B cell (primary cell): ENCODE results near the gene CRY2. TPM values are rescaled to one million over a fixed set of nuclear protein-coding genes. Genes with fewer than 3 reads are reported as not detected.

ENCODE experiments used
- ATAC-seq: fragments of 200-7000 bp; cut with Tn5 transposase; one replicate; pipeline ENCODE4 v1.10.0; 2021; ENCODE audit warnings: low read depth, mild to moderate bottlenecking, moderate number of reproducible peaks, moderate library complexity
- CTCF ChIA-PET: fragments of 350-600 bp; sonication (Branson Sonifier 250); formaldehyde crosslinking; loops from one replicate; lab custom pipeline; 2021; ENCODE audit warnings: antibody characterized with exemption, inconsistent platforms; lab: Charles Lee
- POLR2A ChIA-PET: fragments of 350-600 bp; sonication (Branson Sonifier 250); formaldehyde crosslinking; loops from one replicate; lab custom pipeline; 2021; ENCODE audit warnings: antibody characterized with exemption; lab: Charles Lee
- DNase-seq: peaks from one replicate; pipeline ENCODE4 v3.0.0; 2013
- H2AFZ ChIP-seq: 2 replicates; pipeline ENCODE4 v1.6.1; 2012; ENCODE audit warnings: mild to moderate bottlenecking, low read depth, low read length; ENCODE audit not compliant: insufficient read depth, poor library complexity, severe bottlenecking
- H3K27ac ChIP-seq, 2 donors: 1 replicate in 1 of 2; 2 replicates in 1 of 2; pipeline ENCODE4 v1.5.1; 2012 to 2013; ENCODE audit warnings: low read length in 2 of 2, mild to moderate bottlenecking in 2 of 2, moderate library complexity in 1 of 2
- H3K27me3 ChIP-seq, 4 experiments: fragments of 200-600 bp in 1 of 4; sonication (generic) in 1 of 4; replicated peaks in 1 of 4; 1 replicate in 2 of 4; 2 replicates in 2 of 4; pipeline versions ENCODE4 v1.6.1 to v1.7.0; 2013 to 2016; ENCODE audit warnings: low read length in 3 of 4, mild to moderate bottlenecking in 2 of 4, mixed read lengths in 1 of 4, moderate library complexity in 1 of 4; ENCODE audit not compliant: insufficient read depth in 4 of 4, control insufficient read depth in 3 of 4; ENCODE audit errors: control extremely low read depth in 1 of 4
- H3K36me3 ChIP-seq, 2 experiments: replicated peaks in 1 of 2; 1 replicate in 1 of 2; 2 replicates in 1 of 2; pipeline versions ENCODE4 v1.6.1 to v1.7.1; 2013; ENCODE audit warnings: low read length in 1 of 2; ENCODE audit not compliant: insufficient read depth in 2 of 2, control insufficient read depth in 1 of 2; ENCODE audit errors: control extremely low read depth in 1 of 2, extremely low read depth in 1 of 2
- H3K4me1 ChIP-seq, 2 donors: fragments of 200-600 bp in 1 of 2; sonication (generic) in 1 of 2; 1 replicate in 1 of 2; 2 replicates in 1 of 2; pipeline versions ENCODE4 v1.5.1 to v1.6.1; 2013 to 2017; ENCODE audit warnings: low read length in 2 of 2; ENCODE audit not compliant: control insufficient read depth in 2 of 2, insufficient read depth in 2 of 2
- H3K4me2 ChIP-seq: replicated peaks from 2 replicates; pipeline ENCODE3; 2012; ENCODE audit warnings: mild to moderate bottlenecking, low read depth, low read length; ENCODE audit not compliant: poor library complexity, severe bottlenecking
- H3K4me3 ChIP-seq, 5 experiments: fragments of 200-600 bp in 1 of 5; sonication (generic) in 1 of 5; 1 replicate in 3 of 5; 2 replicates in 2 of 5; pipeline versions ENCODE4 v1.5.1 to v1.7.0; 2011 to 2016; ENCODE audit warnings: low read length in 4 of 5, mild to moderate bottlenecking in 4 of 5, low read depth in 2 of 5, control low read depth in 1 of 5, moderate library complexity in 1 of 5; ENCODE audit not compliant: insufficient read depth in 1 of 5; ENCODE audit errors: control extremely low read depth in 1 of 5, extremely low read depth in 1 of 5
- H3K79me2 ChIP-seq: fragments of 200-600 bp; sonication (generic); one replicate; pipeline ENCODE4 v1.6.0; 2016; ENCODE audit warnings: low read length; ENCODE audit not compliant: control insufficient read depth, insufficient read depth
- H3K9ac ChIP-seq: fragments of 200-600 bp; sonication (generic); 2 replicates; pipeline ENCODE4 v1.6.1; 2017; ENCODE audit warnings: mild to moderate bottlenecking, low read length, moderate library complexity
- H3K9me3 ChIP-seq, 3 donors: one replicate each; pipeline versions ENCODE4 v1.6.1 to v1.7.1; 2013; ENCODE audit warnings: low read length in 2 of 3; ENCODE audit not compliant: control insufficient read depth in 2 of 3, insufficient read depth in 1 of 3; ENCODE audit errors: control extremely low read depth in 1 of 3
- H4K20me1 ChIP-seq: 2 replicates; pipeline ENCODE4 v1.6.0; 2012; ENCODE audit warnings: mild to moderate bottlenecking, low read length; ENCODE audit not compliant: insufficient read depth, control insufficient read depth, poor library complexity, severe bottlenecking
- H3K27ac Mint-ChIP-seq: one replicate; pipeline ENCODE4 v1.8.0; 2021; ENCODE audit warnings: mixed read lengths
- H3K27me3 Mint-ChIP-seq: one replicate; pipeline ENCODE4 v1.8.0; 2021; ENCODE audit warnings: mixed read lengths
- H3K4me1 Mint-ChIP-seq: one replicate; pipeline ENCODE4 v1.8.0; 2021; ENCODE audit warnings: mixed read lengths
- H3K4me3 Mint-ChIP-seq: one replicate; pipeline ENCODE4 v1.8.0; 2021; ENCODE audit warnings: mixed read lengths
- H3K9me3 Mint-ChIP-seq: one replicate; pipeline ENCODE4 v1.8.0; 2022; ENCODE audit warnings: mixed read lengths; ENCODE audit not compliant: insufficient read depth
- EZH2 ChIP-seq: IDR thresholded peaks from 2 replicates; pipeline ENCODE4 v1.6.1; 2012; ENCODE audit warnings: borderline replicate concordance, low read depth, mild to moderate bottlenecking, moderate library complexity, low read length; ENCODE audit not compliant: insufficient read depth, poor library complexity, severe bottlenecking
- WGBS: methylation state at CpG from one replicate; pipeline ENCODE4 v1.1.5; 2013; ENCODE audit warnings: missing lambda C conversion rate; ENCODE audit not compliant: insufficient coverage; 5-methylcytosine and 5-hydroxymethylcytosine counted together
- intact Hi-C: fragments of 100-400 bp; cut with micrococcal nuclease; formaldehyde crosslinking; loops from one replicate; pipeline ENCODE4 v1.10.0; 2022
- polyA plus RNA-seq: library from polyadenylated mRNA; depleted of rRNA; stranded (reverse); fragments of >200 nt; gene quantifications from 2 replicates; pipeline ENCODE4 v1.2.3, GENCODE V29; 2012
- total RNA-seq, 2 donors: library from RNA; stranded (reverse); fragments of 120-200 nt in 1 of 2; gene quantifications; 1 replicate in 1 of 2; 2 replicates in 1 of 2; pipeline versions ENCODE4 v1.2.3 to v1.2.4, GENCODE V29; 2013 to 2022
- TF ChIP-seq, protein P1 (sequence below): fragments of 200-600 bp; IDR thresholded peaks from one replicate; pipeline ENCODE4 v1.8.0; 2022; ENCODE audit warnings: antibody characterized with exemption, mild to moderate bottlenecking

The CRY2 gene
- total and polyA plus RNA-seq, 2 donors (not counting 1 experiment from before 2014, with no cell fraction given): 20.4 to 65.1 TPM

DNA sequence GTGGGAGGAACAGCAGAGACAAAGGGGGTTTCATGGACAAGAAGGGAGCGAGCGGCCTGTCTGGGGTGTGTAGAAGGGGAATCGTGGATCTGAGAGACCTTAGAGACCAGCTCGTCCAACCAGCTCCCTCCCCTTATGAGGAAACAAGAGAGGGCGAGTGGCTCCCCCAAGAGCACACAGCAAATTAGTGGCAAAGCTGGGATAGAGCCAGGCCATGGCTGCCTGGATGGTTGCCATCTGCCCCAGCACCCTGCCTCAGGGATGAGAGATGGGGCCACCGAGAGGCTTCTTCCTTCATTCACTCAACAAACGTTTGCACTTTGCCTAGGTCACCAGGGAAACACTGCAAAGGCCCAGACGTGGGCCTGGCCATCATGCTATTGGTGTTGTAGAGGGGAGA, 42.3 kb downstream of the CRY2 start:
- H3K4me2 ChIP-seq: no peak overlapping the region
- no peak overlapping the region for H3K27ac Mint-ChIP-seq
- H3K4me1 Mint-ChIP-seq: peaks cover 9% of the 10 kb centered on the region
- DNase-seq (no peak), ATAC-seq (no peak)
- TF ChIP-seq, protein P1, sequence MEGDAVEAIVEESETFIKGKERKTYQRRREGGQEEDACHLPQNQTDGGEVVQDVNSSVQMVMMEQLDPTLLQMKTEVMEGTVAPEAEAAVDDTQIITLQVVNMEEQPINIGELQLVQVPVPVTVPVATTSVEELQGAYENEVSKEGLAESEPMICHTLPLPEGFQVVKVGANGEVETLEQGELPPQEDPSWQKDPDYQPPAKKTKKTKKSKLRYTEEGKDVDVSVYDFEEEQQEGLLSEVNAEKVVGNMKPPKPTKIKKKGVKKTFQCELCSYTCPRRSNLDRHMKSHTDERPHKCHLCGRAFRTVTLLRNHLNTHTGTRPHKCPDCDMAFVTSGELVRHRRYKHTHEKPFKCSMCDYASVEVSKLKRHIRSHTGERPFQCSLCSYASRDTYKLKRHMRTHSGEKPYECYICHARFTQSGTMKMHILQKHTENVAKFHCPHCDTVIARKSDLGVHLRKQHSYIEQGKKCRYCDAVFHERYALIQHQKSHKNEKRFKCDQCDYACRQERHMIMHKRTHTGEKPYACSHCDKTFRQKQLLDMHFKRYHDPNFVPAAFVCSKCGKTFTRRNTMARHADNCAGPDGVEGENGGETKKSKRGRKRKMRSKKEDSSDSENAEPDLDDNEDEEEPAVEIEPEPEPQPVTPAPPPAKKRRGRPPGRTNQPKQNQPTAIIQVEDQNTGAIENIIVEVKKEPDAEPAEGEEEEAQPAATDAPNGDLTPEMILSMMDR: no peak
- TF ChIP-seq EZH2: no peak
- peaks cover 0 to 19% (median 5%) of the 10 kb centered on the region in 4 experiments for H3K27me3 ChIP-seq
- H3K9ac ChIP-seq: no peak overlapping the region
- 87% methylated on average over 4 of the region's 8 CpGs for WGBS
- no peak overlapping the region for H2AFZ ChIP-seq
- peaks cover 12% of the 10 kb centered on the region for H3K27me3 Mint-ChIP-seq
- no peak overlapping the region for H3K27ac ChIP-seq
- no peaks in the 10 kb centered on the region for H3K79me2 ChIP-seq
- no peaks in the 10 kb centered on the region for H3K9me3 Mint-ChIP-seq
- no peak overlapping the region for H3K4me3 Mint-ChIP-seq
- ChIA-PET CTCF (interaction anchor here (2.3 kb wide), 1 partner anchor 17 kb away, joined by 5 read pairs; no protein-coding TSS in a partner anchor), POLR2A (no interaction called here)
- intact Hi-C loops: no loop called here
- H3K36me3 ChIP-seq: no peaks in the 10 kb centered on the region
- H3K4me3 ChIP-seq: no peak overlapping the region
- H3K4me1 ChIP-seq: peaks cover 11 to 12% of the 10 kb centered on the region in 2 donors
- peaks cover 10% of the 10 kb centered on the region for H4K20me1 ChIP-seq
- H3K9me3 ChIP-seq: no peaks in the 10 kb centered on the region

DNA sequence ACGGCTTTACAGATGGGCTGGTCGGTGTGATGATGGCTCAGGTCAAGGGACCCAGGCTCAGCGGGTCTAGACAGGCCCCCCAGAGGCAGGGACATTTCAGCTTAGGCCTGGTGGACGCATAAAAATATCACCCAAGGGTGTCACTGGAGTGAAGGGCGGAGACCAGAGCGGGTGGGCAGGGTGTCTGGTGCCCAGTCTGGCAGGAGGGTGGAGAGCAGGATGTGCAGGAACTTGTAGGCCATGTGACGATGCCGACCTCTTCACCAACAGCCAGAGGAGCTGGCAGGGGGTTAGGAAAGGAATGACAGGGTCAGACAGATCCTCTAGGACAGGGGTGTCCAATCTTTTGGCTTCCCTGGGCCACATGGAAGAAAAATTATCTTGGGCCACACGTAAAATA, 42.7 kb downstream of the CRY2 start:
- CTCF ChIA-PET: interaction anchor here (0.6 to 2.3 kb wide), 2 partner anchors 17 to 180 kb away, joined by 5 read pairs; no protein-coding TSS in a partner anchor
- TF ChIP-seq, protein P1: no peak
- TF ChIP-seq EZH2: no peak

More for the DNA sequence above, 42.7 kb downstream of the CRY2 start:
- ATAC-seq (no peak), DNase-seq (no peak)
- Histone ChIP-seq H3K36me3 (no peaks in the 10 kb centered on the region), H2AFZ (no peak overlapping the region), H3K27me3 (peaks cover 0 to 16% (median 5%) of the 10 kb centered on the region in 4 experiments), H3K27ac (no peak overlapping the region), H3K9ac (no peak overlapping the region), H3K4me1 (peaks cover 9% of the 10 kb centered on the region in 2 donors), H3K79me2 (no peaks in the 10 kb centered on the region), H4K20me1 (peaks cover 10% of the 10 kb centered on the region), H3K4me3 (no peak overlapping the region), H3K9me3 (no peaks in the 10 kb centered on the region), H3K4me2 (no peak overlapping the region)
- Mint-ChIP-seq H3K27ac (no peak overlapping the region), H3K4me3 (no peak overlapping the region), H3K9me3 (no peaks in the 10 kb centered on the region), H3K27me3 (peaks cover 16% of the 10 kb centered on the region), H3K4me1 (peaks cover 5% of the 10 kb centered on the region)
- POLR2A ChIA-PET: no interaction called here
- intact Hi-C loops: no loop called here
- WGBS: 97% methylated on average over 8 of the region's 9 CpGs
